ENCODE results near the gene CEP104. TPM values are rescaled to one million over a fixed set of nuclear protein-coding genes. Genes with fewer than 3 reads are reported as not detected.

Gene CEP104
- total and polyA plus RNA-seq, 2 donors (not counting 1 experiment from before 2014, with no cell fraction given), result 27.7 to 71.8 TPM

DNA sequence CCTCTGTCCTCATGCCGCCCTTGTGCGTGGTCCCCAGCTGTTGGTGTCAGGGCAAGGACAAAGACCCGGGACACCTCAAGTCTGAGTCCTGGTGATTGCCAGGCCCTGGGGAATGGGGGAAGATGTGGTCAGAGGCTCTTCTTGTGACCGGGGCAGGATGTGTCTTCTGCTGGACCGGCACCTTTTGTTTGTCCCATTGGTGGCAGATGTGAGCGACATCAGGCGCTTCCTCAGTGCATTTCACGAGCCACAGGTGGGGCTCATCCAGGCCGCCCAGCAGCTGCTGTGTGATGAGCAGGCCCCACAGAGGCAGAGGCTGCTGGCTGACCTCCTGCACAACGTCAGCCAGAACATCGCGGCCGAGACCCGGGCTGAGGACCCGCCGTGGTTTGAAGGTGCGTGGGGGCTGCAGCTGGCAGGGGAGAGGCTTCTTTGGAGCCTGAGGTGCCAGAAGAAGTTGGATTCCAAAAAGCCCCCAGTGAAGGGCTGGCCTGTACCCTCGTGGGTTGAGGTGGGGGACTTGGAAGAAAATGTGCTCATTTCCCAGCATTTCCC is 8.7 kb upstream of the CEP104 start:
- peaks cover 12% of the 10 kb centered on the region for H3K79me2 ChIP-seq (ENCODE audit: control insufficient read depth, insufficient read depth, low read length)
- Mint-ChIP-seq H3K27me3 (no peaks in the 10 kb centered on the region), H3K27ac (no peak overlapping the region), H3K9me3 (ENCODE audit: insufficient read depth) (no peaks in the 10 kb centered on the region), H3K4me3 (no peak overlapping the region), H3K4me1 (no peaks in the 10 kb centered on the region)
- no peak for DNase-seq
- H4K20me1 ChIP-seq (ENCODE audit: control insufficient read depth, insufficient read depth, low read length, poor library complexity, severe bottlenecking), result peaks cover 17% of the 10 kb centered on the region
- H3K4me3 ChIP-seq (ENCODE audit: control extremely low read depth in 1 of 5, extremely low read depth in 1 of 5, insufficient read depth in 1 of 5, low read depth in 2 of 5, low read length in 4 of 5), result no peak overlapping the region
- no peak overlapping the region for H3K9ac ChIP-seq (ENCODE audit: low read length)
- H3K4me1 ChIP-seq (ENCODE audit: control insufficient read depth in 2 of 2, insufficient read depth in 2 of 2, low read length in 2 of 2), result no peaks in the 10 kb centered on the region
- intact Hi-C loops (cut with micrococcal nuclease), result no loop called here
- 95% methylated on average over 12 of the region's 18 CpGs for whole genome bisulfite sequencing (ENCODE audit: insufficient coverage)
- peaks cover 2 to 42% of the 10 kb centered on the region in 2 experiments for H3K36me3 ChIP-seq (replicated peaks in 1 of 2; ENCODE audit: control extremely low read depth in 1 of 2, control insufficient read depth in 1 of 2, extremely low read depth in 1 of 2, insufficient read depth in 2 of 2, low read length in 1 of 2)
- ChIA-PET CTCF (no interaction called here), POLR2A (no interaction called here)
- no peak overlapping the region for H3K4me2 ChIP-seq (replicated peaks; ENCODE audit: low read depth, low read length, poor library complexity, severe bottlenecking)
- no peak overlapping the region for H3K27ac ChIP-seq (ENCODE audit: low read length in 2 of 2)
- peaks cover 0 to 6% (median 0%) of the 10 kb centered on the region in 3 donors for H3K9me3 ChIP-seq (ENCODE audit: control extremely low read depth in 1 of 3, control insufficient read depth in 2 of 3, insufficient read depth in 1 of 3, low read length in 2 of 3)
- TF ChIP-seq, protein P1, sequence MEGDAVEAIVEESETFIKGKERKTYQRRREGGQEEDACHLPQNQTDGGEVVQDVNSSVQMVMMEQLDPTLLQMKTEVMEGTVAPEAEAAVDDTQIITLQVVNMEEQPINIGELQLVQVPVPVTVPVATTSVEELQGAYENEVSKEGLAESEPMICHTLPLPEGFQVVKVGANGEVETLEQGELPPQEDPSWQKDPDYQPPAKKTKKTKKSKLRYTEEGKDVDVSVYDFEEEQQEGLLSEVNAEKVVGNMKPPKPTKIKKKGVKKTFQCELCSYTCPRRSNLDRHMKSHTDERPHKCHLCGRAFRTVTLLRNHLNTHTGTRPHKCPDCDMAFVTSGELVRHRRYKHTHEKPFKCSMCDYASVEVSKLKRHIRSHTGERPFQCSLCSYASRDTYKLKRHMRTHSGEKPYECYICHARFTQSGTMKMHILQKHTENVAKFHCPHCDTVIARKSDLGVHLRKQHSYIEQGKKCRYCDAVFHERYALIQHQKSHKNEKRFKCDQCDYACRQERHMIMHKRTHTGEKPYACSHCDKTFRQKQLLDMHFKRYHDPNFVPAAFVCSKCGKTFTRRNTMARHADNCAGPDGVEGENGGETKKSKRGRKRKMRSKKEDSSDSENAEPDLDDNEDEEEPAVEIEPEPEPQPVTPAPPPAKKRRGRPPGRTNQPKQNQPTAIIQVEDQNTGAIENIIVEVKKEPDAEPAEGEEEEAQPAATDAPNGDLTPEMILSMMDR (IDR thresholded peaks at IDR 0.05), result no peak
- TF ChIP-seq EZH2 (IDR thresholded peaks at IDR 0.05; ENCODE audit: borderline replicate concordance, insufficient read depth, low read depth, low read length, poor library complexity, severe bottlenecking), result no peak
- no peak overlapping the region for H2AFZ ChIP-seq (ENCODE audit: insufficient read depth, low read depth, low read length, poor library complexity, severe bottlenecking)
- no peak for ATAC-seq (ENCODE audit: low read depth)
- H3K27me3 ChIP-seq (replicated peaks in 1 of 4; ENCODE audit: control extremely low read depth in 1 of 4, control insufficient read depth in 3 of 4, insufficient read depth in 4 of 4, low read length in 3 of 4), result no peaks in the 10 kb centered on the region

DNA sequence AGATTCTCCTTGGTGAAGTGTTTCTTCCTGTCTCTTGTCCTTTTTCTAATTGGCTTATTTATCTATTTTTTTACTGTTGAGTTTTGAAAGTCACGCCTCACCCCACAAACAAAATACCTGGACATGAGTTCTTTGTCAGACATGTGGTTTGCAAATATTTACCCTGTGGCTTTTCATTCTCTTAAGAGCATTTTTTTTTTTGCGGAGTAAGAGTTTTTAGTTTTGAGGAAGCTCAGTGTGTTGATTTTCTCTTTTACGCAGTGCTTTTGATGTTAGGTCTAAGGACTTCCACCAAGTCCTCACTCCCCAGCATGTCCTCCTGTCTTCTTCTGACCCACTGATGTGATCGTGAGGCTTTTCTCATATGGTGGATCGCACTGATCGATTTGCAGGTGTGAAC is 7.9 kb upstream of the CEP104 start:
- Histone ChIP-seq H3K27me3 (replicated peaks in 1 of 4; ENCODE audit: control extremely low read depth in 1 of 4, control insufficient read depth in 3 of 4, insufficient read depth in 4 of 4, low read length in 3 of 4) (no peaks in the 10 kb centered on the region), H4K20me1 (ENCODE audit: control insufficient read depth, insufficient read depth, low read length, poor library complexity, severe bottlenecking) (peaks cover 24% of the 10 kb centered on the region), H3K9ac (ENCODE audit: low read length) (no peak overlapping the region), H2AFZ (ENCODE audit: insufficient read depth, low read depth, low read length, poor library complexity, severe bottlenecking) (no peak overlapping the region), H3K4me3 (ENCODE audit: control extremely low read depth in 1 of 5, extremely low read depth in 1 of 5, insufficient read depth in 1 of 5, low read depth in 2 of 5, low read length in 4 of 5) (no peak overlapping the region), H3K4me2 (replicated peaks; ENCODE audit: low read depth, low read length, poor library complexity, severe bottlenecking) (no peak overlapping the region), H3K36me3 (replicated peaks in 1 of 2; ENCODE audit: control extremely low read depth in 1 of 2, control insufficient read depth in 1 of 2, extremely low read depth in 1 of 2, insufficient read depth in 2 of 2, low read length in 1 of 2) (peaks cover 2 to 38% of the 10 kb centered on the region in 2 experiments), H3K4me1 (ENCODE audit: control insufficient read depth in 2 of 2, insufficient read depth in 2 of 2, low read length in 2 of 2) (no peaks in the 10 kb centered on the region), H3K9me3 (ENCODE audit: control extremely low read depth in 1 of 3, control insufficient read depth in 2 of 3, insufficient read depth in 1 of 3, low read length in 2 of 3) (peaks cover 0 to 6% (median 0%) of the 10 kb centered on the region in 3 donors), H3K27ac (ENCODE audit: low read length in 2 of 2) (no peak overlapping the region), H3K79me2 (ENCODE audit: control insufficient read depth, insufficient read depth, low read length) (peaks cover 20% of the 10 kb centered on the region)
- Mint-ChIP-seq H3K4me1 (no peaks in the 10 kb centered on the region), H3K27me3 (no peaks in the 10 kb centered on the region), H3K27ac (no peak overlapping the region), H3K4me3 (no peak overlapping the region), H3K9me3 (ENCODE audit: insufficient read depth) (no peaks in the 10 kb centered on the region)
- CTCF ChIA-PET, result no interaction called here
- no peak for TF ChIP-seq EZH2 (IDR thresholded peaks at IDR 0.05; ENCODE audit: borderline replicate concordance, insufficient read depth, low read depth, low read length, poor library complexity, severe bottlenecking)
- TF ChIP-seq, protein P1 (IDR thresholded peaks at IDR 0.05), result no peak
- DNase-seq (no peak), ATAC-seq (ENCODE audit: low read depth) (no peak)
- intact Hi-C loops (cut with micrococcal nuclease), result no loop called here
- POLR2A ChIA-PET, result no interaction called here
- WGBS (ENCODE audit: insufficient coverage), result 80% methylated on average over 1 of the region's 6 CpGs
